Liver (tissue), 3 donors: ENCODE data around the gene LSM2.

Experiments used
- ATF3 ChIP-seq: IDR thresholded peaks from 2 replicates; pipeline ENCODE4 v1.6.1; 2016; ENCODE audit warnings: antibody characterized with exemption
- EGR1 ChIP-seq, 2 donors: IDR thresholded peaks; 2 replicates each; pipeline ENCODE4 v1.6.1; 2016 to 2018; ENCODE audit warnings: antibody characterized with exemption in 2 of 2, low read depth in 2 of 2
- GABPA ChIP-seq, 2 donors: IDR thresholded peaks in 1 of 2; conservative IDR thresholded peaks in 1 of 2; 2 replicates each; pipeline ENCODE4 v1.6.1; 2016; ENCODE audit warnings: antibody characterized with exemption in 2 of 2, mild to moderate bottlenecking in 1 of 2, moderate library complexity in 1 of 2
- HNF4G ChIP-seq: IDR thresholded peaks from 2 replicates; pipeline ENCODE4 v1.6.1; 2016; ENCODE audit warnings: antibody characterized with exemption
- MAX ChIP-seq: IDR thresholded peaks from 2 replicates; pipeline ENCODE4 v1.6.1; 2016; ENCODE audit warnings: antibody characterized with exemption
- RAD21 ChIP-seq, 2 donors: IDR thresholded peaks; 2 replicates each; pipeline ENCODE4 v1.6.1; 2016; ENCODE audit warnings: antibody characterized with exemption in 2 of 2, mild to moderate bottlenecking in 2 of 2
- SP1 ChIP-seq: IDR thresholded peaks from 2 replicates; pipeline ENCODE4 v1.6.1; 2018; ENCODE audit warnings: antibody characterized with exemption, mild to moderate bottlenecking
- TAF1 ChIP-seq: conservative IDR thresholded peaks from 2 replicates; pipeline ENCODE4 v1.6.1; 2016; ENCODE audit warnings: antibody characterized with exemption, mild to moderate bottlenecking
- YY1 ChIP-seq: IDR thresholded peaks from 2 replicates; pipeline ENCODE4 v1.6.1; 2016; ENCODE audit warnings: antibody characterized with exemption, mild to moderate bottlenecking
- TF ChIP-seq, protein P1 (sequence below): fragments of 150-350 bp; IDR thresholded peaks from 2 replicates; pipeline ENCODE4 v1.5.1; 2017; ENCODE audit warnings: improper control_type of control experiment, low read depth, low read length; ENCODE audit not compliant: missing input control
- TF ChIP-seq, protein P2 (sequence below): IDR thresholded peaks from 2 replicates; pipeline ENCODE4 v1.6.1; 2016; ENCODE audit warnings: antibody characterized with exemption, mild to moderate bottlenecking
- donor health status: healthy.
- donor health status: healthy.

- TF ChIP-seq MAX: no peak
- TF ChIP-seq GABPA (IDR thresholded peaks at IDR 0.05 in 1 of 2, conservative IDR thresholded peaks at IDR 0.05 in 1 of 2): no peak
- no peak for TF ChIP-seq SP1
- TF ChIP-seq RAD21 (IDR thresholded peaks at IDR 0.05): no peak
- TF ChIP-seq, protein P1, sequence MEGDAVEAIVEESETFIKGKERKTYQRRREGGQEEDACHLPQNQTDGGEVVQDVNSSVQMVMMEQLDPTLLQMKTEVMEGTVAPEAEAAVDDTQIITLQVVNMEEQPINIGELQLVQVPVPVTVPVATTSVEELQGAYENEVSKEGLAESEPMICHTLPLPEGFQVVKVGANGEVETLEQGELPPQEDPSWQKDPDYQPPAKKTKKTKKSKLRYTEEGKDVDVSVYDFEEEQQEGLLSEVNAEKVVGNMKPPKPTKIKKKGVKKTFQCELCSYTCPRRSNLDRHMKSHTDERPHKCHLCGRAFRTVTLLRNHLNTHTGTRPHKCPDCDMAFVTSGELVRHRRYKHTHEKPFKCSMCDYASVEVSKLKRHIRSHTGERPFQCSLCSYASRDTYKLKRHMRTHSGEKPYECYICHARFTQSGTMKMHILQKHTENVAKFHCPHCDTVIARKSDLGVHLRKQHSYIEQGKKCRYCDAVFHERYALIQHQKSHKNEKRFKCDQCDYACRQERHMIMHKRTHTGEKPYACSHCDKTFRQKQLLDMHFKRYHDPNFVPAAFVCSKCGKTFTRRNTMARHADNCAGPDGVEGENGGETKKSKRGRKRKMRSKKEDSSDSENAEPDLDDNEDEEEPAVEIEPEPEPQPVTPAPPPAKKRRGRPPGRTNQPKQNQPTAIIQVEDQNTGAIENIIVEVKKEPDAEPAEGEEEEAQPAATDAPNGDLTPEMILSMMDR: no peak
- TF ChIP-seq, protein P2, sequence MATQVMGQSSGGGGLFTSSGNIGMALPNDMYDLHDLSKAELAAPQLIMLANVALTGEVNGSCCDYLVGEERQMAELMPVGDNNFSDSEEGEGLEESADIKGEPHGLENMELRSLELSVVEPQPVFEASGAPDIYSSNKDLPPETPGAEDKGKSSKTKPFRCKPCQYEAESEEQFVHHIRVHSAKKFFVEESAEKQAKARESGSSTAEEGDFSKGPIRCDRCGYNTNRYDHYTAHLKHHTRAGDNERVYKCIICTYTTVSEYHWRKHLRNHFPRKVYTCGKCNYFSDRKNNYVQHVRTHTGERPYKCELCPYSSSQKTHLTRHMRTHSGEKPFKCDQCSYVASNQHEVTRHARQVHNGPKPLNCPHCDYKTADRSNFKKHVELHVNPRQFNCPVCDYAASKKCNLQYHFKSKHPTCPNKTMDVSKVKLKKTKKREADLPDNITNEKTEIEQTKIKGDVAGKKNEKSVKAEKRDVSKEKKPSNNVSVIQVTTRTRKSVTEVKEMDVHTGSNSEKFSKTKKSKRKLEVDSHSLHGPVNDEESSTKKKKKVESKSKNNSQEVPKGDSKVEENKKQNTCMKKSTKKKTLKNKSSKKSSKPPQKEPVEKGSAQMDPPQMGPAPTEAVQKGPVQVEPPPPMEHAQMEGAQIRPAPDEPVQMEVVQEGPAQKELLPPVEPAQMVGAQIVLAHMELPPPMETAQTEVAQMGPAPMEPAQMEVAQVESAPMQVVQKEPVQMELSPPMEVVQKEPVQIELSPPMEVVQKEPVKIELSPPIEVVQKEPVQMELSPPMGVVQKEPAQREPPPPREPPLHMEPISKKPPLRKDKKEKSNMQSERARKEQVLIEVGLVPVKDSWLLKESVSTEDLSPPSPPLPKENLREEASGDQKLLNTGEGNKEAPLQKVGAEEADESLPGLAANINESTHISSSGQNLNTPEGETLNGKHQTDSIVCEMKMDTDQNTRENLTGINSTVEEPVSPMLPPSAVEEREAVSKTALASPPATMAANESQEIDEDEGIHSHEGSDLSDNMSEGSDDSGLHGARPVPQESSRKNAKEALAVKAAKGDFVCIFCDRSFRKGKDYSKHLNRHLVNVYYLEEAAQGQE: no peak
- no peak for TF ChIP-seq ATF3
- TF ChIP-seq EGR1 (IDR thresholded peaks at IDR 0.05; ENCODE audit: low read depth in 2 of 2): no peak
- no peak for TF ChIP-seq TAF1
- no peak for TF ChIP-seq HNF4G
- TF ChIP-seq YY1: no peak
Measured at GRCh38 chr6:31780507-31781243, 26.1 kb downstream of the LSM2 start.
